H9 (cell line): ENCODE data around the gene SCEL. TPM values are rescaled to one million over a fixed set of nuclear protein-coding genes. Genes with fewer than 3 reads are reported as not detected.

Experiments used
- DNase-seq: peaks from one replicate; pipeline ENCODE4 v3.0.0-alpha.2; 2017
- H2AFZ ChIP-seq: one replicate; pipeline ENCODE4 v1.6.1; 2013; ENCODE audit warnings: mild to moderate bottlenecking, low read length, control low read depth, moderate library complexity
- H2AK5ac ChIP-seq: 2 replicates; pipeline ENCODE4 v1.6.1; 2013; ENCODE audit warnings: low read length, control low read depth, mixed read lengths; ENCODE audit not compliant: insufficient read length
- H2BK120ac ChIP-seq: one replicate; pipeline ENCODE4 v1.6.1; 2013; ENCODE audit warnings: low read depth, mild to moderate bottlenecking, low read length, control low read depth, inconsistent platforms; ENCODE audit not compliant: poor library complexity, severe bottlenecking
- H2BK12ac ChIP-seq: 2 replicates; pipeline ENCODE4 v1.6.1; 2013; ENCODE audit warnings: low read length, control low read depth, mixed read lengths, low read depth; ENCODE audit not compliant: insufficient read length
- H2BK15ac ChIP-seq: 2 replicates; pipeline ENCODE4 v1.6.1; 2013; ENCODE audit warnings: low read depth, low read length, control low read depth
- H2BK20ac ChIP-seq: one replicate; pipeline ENCODE4 v1.6.1; 2013; ENCODE audit warnings: low read depth, mild to moderate bottlenecking, low read length, control low read depth, inconsistent platforms; ENCODE audit not compliant: poor library complexity, severe bottlenecking
- H2BK5ac ChIP-seq: 2 replicates; pipeline ENCODE4 v1.6.1; 2013; ENCODE audit warnings: low read length, control low read depth, mixed read lengths; ENCODE audit not compliant: insufficient read length
- H3K14ac ChIP-seq: 2 replicates; pipeline ENCODE4 v1.6.1; 2013; ENCODE audit warnings: low read length, control low read depth; ENCODE audit not compliant: insufficient read depth
- H3K18ac ChIP-seq: 2 replicates; pipeline ENCODE4 v1.6.1; 2013; ENCODE audit warnings: low read depth, mild to moderate bottlenecking, mixed read lengths, low read length, control low read depth; ENCODE audit not compliant: insufficient read length
- H3K23ac ChIP-seq: 2 replicates; pipeline ENCODE4 v1.6.1; 2013; ENCODE audit warnings: low read length, control low read depth, mixed read lengths, low read depth; ENCODE audit not compliant: insufficient read length
- H3K23me2 ChIP-seq: 2 replicates; pipeline ENCODE4 v1.6.1; 2013; ENCODE audit warnings: low read depth, mild to moderate bottlenecking, mixed read lengths, low read length, control low read depth; ENCODE audit not compliant: insufficient read length, poor library complexity, severe bottlenecking
- H3K27ac ChIP-seq: 2 replicates; pipeline ENCODE4 v1.5.1; 2013; ENCODE audit warnings: low read length, control low read depth, mixed read lengths, low read depth; ENCODE audit not compliant: insufficient read length
- H3K27me3 ChIP-seq: 2 replicates; pipeline ENCODE4 v1.6.1; 2013; ENCODE audit warnings: low read length, control low read depth, inconsistent platforms; ENCODE audit not compliant: insufficient read depth
- H3K4ac ChIP-seq: 2 replicates; pipeline ENCODE4 v1.6.1; 2013; ENCODE audit warnings: low read depth, mild to moderate bottlenecking, control low read depth, inconsistent platforms, low read length, moderate library complexity
- H3K4me1 ChIP-seq: 2 replicates; pipeline ENCODE4 v1.6.1; 2013; ENCODE audit warnings: low read length, control low read depth, inconsistent platforms; ENCODE audit not compliant: insufficient read depth
- H3K4me2 ChIP-seq: 2 replicates; pipeline ENCODE4 v1.6.1; 2013; ENCODE audit warnings: low read length, control low read depth, mixed read lengths; ENCODE audit not compliant: insufficient read length, insufficient read depth
- H3K56ac ChIP-seq: 2 replicates; pipeline ENCODE4 v1.6.1; 2013; ENCODE audit warnings: low read depth, mild to moderate bottlenecking, mixed read lengths, low read length, control low read depth; ENCODE audit not compliant: insufficient read length
- H3K79me1 ChIP-seq: 2 replicates; pipeline ENCODE4 v1.6.1; 2013; ENCODE audit warnings: low read depth, mild to moderate bottlenecking, moderate library complexity, low read length, control low read depth, inconsistent platforms; ENCODE audit not compliant: insufficient read depth, poor library complexity, severe bottlenecking
- H3K79me2 ChIP-seq: 2 replicates; pipeline ENCODE4 v1.6.1; 2013; ENCODE audit warnings: low read length, control low read depth, inconsistent platforms; ENCODE audit not compliant: insufficient read depth
- H3K9ac ChIP-seq: 2 replicates; pipeline ENCODE4 v1.6.1; 2013; ENCODE audit warnings: low read length, control low read depth, mixed read lengths; ENCODE audit not compliant: insufficient read length; ENCODE audit errors: extremely low read depth
- H3K9me3 ChIP-seq: one replicate; pipeline ENCODE4 v1.6.1; 2013; ENCODE audit warnings: low read depth, low read length, inconsistent platforms; ENCODE audit not compliant: control insufficient read depth
- H3T11ph ChIP-seq: one replicate; pipeline ENCODE4 v1.6.1; 2013; ENCODE audit warnings: mild to moderate bottlenecking, low read length, control low read depth, inconsistent platforms
- H4K20me1 ChIP-seq: one replicate; pipeline ENCODE4 v1.6.1; 2013; ENCODE audit not compliant: control insufficient read depth, insufficient read length, insufficient read depth
- H4K5ac ChIP-seq: 2 replicates; pipeline ENCODE4 v1.6.1; 2013; ENCODE audit warnings: low read depth, mild to moderate bottlenecking, mixed read lengths, low read length, control low read depth; ENCODE audit not compliant: insufficient read length
- H4K8ac ChIP-seq: replicated peaks from 2 replicates; pipeline ENCODE4 v1.6.1; 2013; ENCODE audit warnings: low read length, control low read depth, mixed read lengths, low read depth; ENCODE audit not compliant: insufficient read length
- H4K91ac ChIP-seq: 2 replicates; pipeline ENCODE4 v1.6.1; 2013; ENCODE audit warnings: low read depth, mild to moderate bottlenecking, moderate library complexity, mixed read lengths, low read length, control low read depth; ENCODE audit not compliant: insufficient read length
- H3K27ac Mint-ChIP-seq, 3 experiments: 2 replicates in 2 of 3; 3 replicates in 1 of 3; pipeline ENCODE4 v1.8.0; 2020 to 2021; ENCODE audit warnings: mixed read lengths in 3 of 3, mild to moderate bottlenecking in 1 of 3, moderate library complexity in 1 of 3
- H3K27me3 Mint-ChIP-seq: 2 replicates; pipeline ENCODE4 v1.8.0; 2021; ENCODE audit warnings: low read depth, mild to moderate bottlenecking, moderate library complexity, mixed read lengths
- H3K36me3 Mint-ChIP-seq, 3 experiments: 2 replicates in 2 of 3; 3 replicates in 1 of 3; pipeline ENCODE4 v1.8.0; 2020 to 2021; ENCODE audit warnings: low read depth in 3 of 3, mixed read lengths in 3 of 3; ENCODE audit not compliant: insufficient read depth in 1 of 3
- H3K4me1 Mint-ChIP-seq, 2 experiments: 2 replicates each; pipeline ENCODE4 v1.8.0; 2020; ENCODE audit warnings: mixed read lengths in 2 of 2
- H3K4me3 Mint-ChIP-seq, 2 experiments: 2 replicates in 1 of 2; 3 replicates in 1 of 2; pipeline ENCODE4 v1.8.0; 2020 to 2021; ENCODE audit warnings: mild to moderate bottlenecking in 2 of 2, mixed read lengths in 2 of 2, moderate library complexity in 1 of 2
- H3K9me3 Mint-ChIP-seq, 2 experiments: 2 replicates in 1 of 2; 3 replicates in 1 of 2; pipeline ENCODE4 v1.8.0; 2020; ENCODE audit warnings: mild to moderate bottlenecking in 2 of 2, mixed read lengths in 2 of 2, moderate library complexity in 1 of 2
- CTCF ChIP-seq: fragments of 200-600 bp; sonication (generic); conservative IDR thresholded peaks from 3 replicates; pipeline ENCODE4 v1.8.0; 2021; ENCODE audit warnings: antibody characterized with exemption, mild to moderate bottlenecking
- WGBS: extraction: QIAGEN DNeasy Blood & Tissue Kit; methylation state at CpG from one replicate; pipeline ENCODE4 v1.1.7; 2013; ENCODE audit warnings: missing lambda C conversion rate, low lambda C conversion rate, mixed read lengths; ENCODE audit not compliant: insufficient read length; ENCODE audit errors: extremely low coverage; 5-methylcytosine and 5-hydroxymethylcytosine counted together
- total RNA-seq: library from RNA; stranded (reverse); gene quantifications from 2 replicates; pipeline ENCODE4 v1.2.1, GENCODE V29; 2021

Gene SCEL
- total RNA-seq, 1 experiment from 2014 or later: not detected

- H3K23ac ChIP-seq: no peak overlapping the region
- no peaks in the 10 kb centered on the region for H4K20me1 ChIP-seq
- H2BK120ac ChIP-seq: no peak overlapping the region
- H3K79me1 ChIP-seq: no peaks in the 10 kb centered on the region
- no peak overlapping the region for H2BK5ac ChIP-seq
- H2AK5ac ChIP-seq: no peak overlapping the region
- Mint-ChIP-seq H3K4me3 (no peak overlapping the region), H3K4me1 (peaks cover 12 to 14% of the 10 kb centered on the region in 2 experiments), H3K9me3 (peaks cover 0 to 3% of the 10 kb centered on the region in 2 experiments; a peak in 1 of 5 replicates), H3K27ac (no peak overlapping the region), H3K36me3 (no peaks in the 10 kb centered on the region), H3K27me3 (no peaks in the 10 kb centered on the region)
- no peak overlapping the region for H3T11ph ChIP-seq
- TF ChIP-seq CTCF: no peak
- H2BK20ac ChIP-seq: no peak overlapping the region
- H2BK15ac ChIP-seq: no peak overlapping the region
- no peak overlapping the region for H2BK12ac ChIP-seq
- no peak overlapping the region for H3K9ac ChIP-seq
- H3K9me3 ChIP-seq: no peaks in the 10 kb centered on the region
- H3K23me2 ChIP-seq: no peaks in the 10 kb centered on the region
- H3K14ac ChIP-seq: no peak overlapping the region
- no peak overlapping the region for H3K4ac ChIP-seq
- H3K4me2 ChIP-seq: no peak overlapping the region
- no peak overlapping the region for H4K91ac ChIP-seq
- no peak overlapping the region for H3K27ac ChIP-seq
- H3K56ac ChIP-seq: no peak overlapping the region
- H4K5ac ChIP-seq: no peak overlapping the region
- WGBS: no CpG with 5 or more reads among the region's 3 CpGs
- H3K4me1 ChIP-seq: no peaks in the 10 kb centered on the region
- H3K18ac ChIP-seq: no peak overlapping the region
- H2AFZ ChIP-seq: no peak overlapping the region
- H3K79me2 ChIP-seq: no peaks in the 10 kb centered on the region
- DNase-seq: no peak
- H3K27me3 ChIP-seq: no peaks in the 10 kb centered on the region
- no peak overlapping the region for H4K8ac ChIP-seq
These were observed 11.4 kb upstream of the SCEL start for GRCh38 chr13:77523834-77524728.
